Endothelial cell of umbilical vein (primary cell): ENCODE results near the gene ALG11.
"Not testable (repeated sequence)": the region's sequence is repeated elsewhere in the genome, so short reads cannot be mapped to it uniquely, and the experiment has no call there.

Experiments
- CTCF ChIP-seq, 2 donors: IDR thresholded peaks; 1 replicate in 1 of 2; 2 replicates in 1 of 2; pipeline ENCODE4 v1.5.1; 2011; ENCODE audit warnings: low read length in 2 of 2, mild to moderate bottlenecking in 2 of 2, moderate library complexity in 2 of 2, control low read depth in 1 of 2, inconsistent platforms in 1 of 2, low read depth in 1 of 2; ENCODE audit not compliant: insufficient read depth in 1 of 2; ENCODE audit errors: extremely low read depth in 1 of 2
- POLR2AphosphoS5 ChIP-seq: IDR thresholded peaks from 2 replicates; pipeline ENCODE4 v1.6.1; 2012; ENCODE audit warnings: low read depth, mild to moderate bottlenecking, control low read depth, low read length, moderate library complexity; ENCODE audit not compliant: insufficient read depth

- not testable (repeated sequence) for TF ChIP-seq CTCF (IDR thresholded peaks at IDR 0.05; ENCODE audit: extremely low read depth in 1 of 2, insufficient read depth in 1 of 2, low read depth in 1 of 2, low read length in 2 of 2); POLR2AphosphoS5
These were observed 27.3 kb upstream of the ALG11 start for GRCh38 chr13:51984904-51985303.
